K562 (cell line): ENCODE results near the gene ABCC9. TPM values are rescaled to one million over a fixed set of nuclear protein-coding genes. Genes with fewer than 3 reads are reported as not detected.
A peak's percentile ranks its signal among the peaks of the same experiment; 100 is the strongest.

Experiments used
- HMG20B ChIP-seq: fragments of 250-450 bp; sonication (Bioruptor Pico); IDR thresholded peaks from 2 replicates; pipeline ENCODE4 v1.5.0; 2021; ENCODE audit warnings: mild to moderate bottlenecking
- SPI1 ChIP-seq: IDR thresholded peaks from 2 replicates; pipeline ENCODE4 v1.6.1; 2011; ENCODE audit warnings: low read depth, low read length, control low read depth, borderline replicate concordance
- polyA plus RNA-seq, 8 experiments: library from polyadenylated mRNA; depleted of rRNA in 4 of 8; stranded (reverse) in 5 of 8; unstranded in 3 of 8; fragments of >200 nt; fragmentation: Nextera tagmentation in 2 of 8; fragmentation: Illumina TruSeq in 1 of 8; extraction: Ambion mirVana in 2 of 8; extraction: Trizol in 1 of 8; gene quantifications; 2 replicates each; pipeline versions ENCODE4 v1.2.1 to v1.2.3, GENCODE V29; 2011 to 2014; ENCODE audit warnings: inconsistent platforms in 1 of 8, missing spikeins in 1 of 8
- total RNA-seq, 7 experiments: library from RNA; depleted of rRNA in 6 of 7; stranded (reverse); fragments of >200 nt in 6 of 7; fragmentation: Illumina TruSeq in 2 of 7; extraction: Trizol in 2 of 7; gene quantifications; 2 replicates each; pipeline versions ENCODE4 v1.2.1 to v1.2.3, GENCODE V29; 2011 to 2021; ENCODE audit warnings: low replicate concordance in 1 of 7
- TF ChIP-seq, protein P1 (sequence below): fragments of 450-650 bp; IDR thresholded peaks from 2 replicates; pipeline ENCODE4 v1.6.1; 2016; ENCODE audit warnings: mild to moderate bottlenecking
- TF ChIP-seq, protein P2 (sequence below): fragments of 450-650 bp; formaldehyde crosslinking; IDR thresholded peaks from 2 replicates; pipeline ENCODE4 v1.4.0; 2022; ENCODE audit warnings: missing genetic modification characterization
- TF ChIP-seq, protein P3 (sequence below): fragments of 250-450 bp; sonication (Bioruptor Pico); IDR thresholded peaks from 2 replicates; pipeline ENCODE4 v1.5.0; 2021; ENCODE audit warnings: mild to moderate bottlenecking, borderline replicate concordance

Gene ABCC9
- total and polyA plus RNA-seq, 9 of the 15 experiments (the other 6 are each of a cell fraction or from before 2014, with no cell fraction given), result 0.05 to 0.40 (median 0.18) TPM

DNA sequence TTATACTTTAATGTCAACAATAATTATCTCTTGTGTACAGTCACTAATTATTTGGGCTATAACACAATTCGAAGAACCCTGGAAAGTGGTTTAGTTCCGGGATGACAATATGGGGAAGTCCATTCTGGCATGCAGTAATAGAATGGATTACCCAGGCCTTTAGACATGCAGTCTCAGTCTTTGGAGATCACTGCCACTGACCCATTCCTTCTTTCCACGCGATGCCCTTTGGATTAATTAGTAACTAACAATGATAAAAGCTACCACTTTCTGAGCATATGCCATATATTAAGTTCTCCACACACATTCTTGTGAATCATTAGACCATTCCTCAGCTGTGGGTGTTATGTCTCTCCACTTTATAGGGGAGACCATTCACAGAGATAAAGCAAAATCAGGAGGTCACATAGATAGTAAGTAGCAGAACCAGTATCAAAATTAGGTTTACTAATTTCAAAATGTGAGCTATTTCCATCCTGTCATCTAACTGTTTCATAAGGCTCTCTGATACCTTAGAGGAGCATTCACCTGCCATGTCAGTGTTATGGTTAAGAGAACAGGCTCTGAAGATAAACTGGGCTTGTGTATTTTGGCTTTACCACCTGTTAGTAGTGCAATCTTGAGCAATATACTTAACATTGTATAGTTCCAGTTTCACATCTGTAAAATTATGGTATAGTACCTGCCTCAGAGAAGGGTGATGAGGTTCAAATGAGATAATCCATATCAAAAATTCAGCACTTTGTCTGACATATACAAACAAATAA, 139.5 kb downstream of the ABCC9 start (continued):
- TF ChIP-seq, protein P1, sequence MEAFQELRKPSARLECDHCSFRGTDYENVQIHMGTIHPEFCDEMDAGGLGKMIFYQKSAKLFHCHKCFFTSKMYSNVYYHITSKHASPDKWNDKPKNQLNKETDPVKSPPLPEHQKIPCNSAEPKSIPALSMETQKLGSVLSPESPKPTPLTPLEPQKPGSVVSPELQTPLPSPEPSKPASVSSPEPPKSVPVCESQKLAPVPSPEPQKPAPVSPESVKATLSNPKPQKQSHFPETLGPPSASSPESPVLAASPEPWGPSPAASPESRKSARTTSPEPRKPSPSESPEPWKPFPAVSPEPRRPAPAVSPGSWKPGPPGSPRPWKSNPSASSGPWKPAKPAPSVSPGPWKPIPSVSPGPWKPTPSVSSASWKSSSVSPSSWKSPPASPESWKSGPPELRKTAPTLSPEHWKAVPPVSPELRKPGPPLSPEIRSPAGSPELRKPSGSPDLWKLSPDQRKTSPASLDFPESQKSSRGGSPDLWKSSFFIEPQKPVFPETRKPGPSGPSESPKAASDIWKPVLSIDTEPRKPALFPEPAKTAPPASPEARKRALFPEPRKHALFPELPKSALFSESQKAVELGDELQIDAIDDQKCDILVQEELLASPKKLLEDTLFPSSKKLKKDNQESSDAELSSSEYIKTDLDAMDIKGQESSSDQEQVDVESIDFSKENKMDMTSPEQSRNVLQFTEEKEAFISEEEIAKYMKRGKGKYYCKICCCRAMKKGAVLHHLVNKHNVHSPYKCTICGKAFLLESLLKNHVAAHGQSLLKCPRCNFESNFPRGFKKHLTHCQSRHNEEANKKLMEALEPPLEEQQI, result no peak
- TF ChIP-seq, protein P2, sequence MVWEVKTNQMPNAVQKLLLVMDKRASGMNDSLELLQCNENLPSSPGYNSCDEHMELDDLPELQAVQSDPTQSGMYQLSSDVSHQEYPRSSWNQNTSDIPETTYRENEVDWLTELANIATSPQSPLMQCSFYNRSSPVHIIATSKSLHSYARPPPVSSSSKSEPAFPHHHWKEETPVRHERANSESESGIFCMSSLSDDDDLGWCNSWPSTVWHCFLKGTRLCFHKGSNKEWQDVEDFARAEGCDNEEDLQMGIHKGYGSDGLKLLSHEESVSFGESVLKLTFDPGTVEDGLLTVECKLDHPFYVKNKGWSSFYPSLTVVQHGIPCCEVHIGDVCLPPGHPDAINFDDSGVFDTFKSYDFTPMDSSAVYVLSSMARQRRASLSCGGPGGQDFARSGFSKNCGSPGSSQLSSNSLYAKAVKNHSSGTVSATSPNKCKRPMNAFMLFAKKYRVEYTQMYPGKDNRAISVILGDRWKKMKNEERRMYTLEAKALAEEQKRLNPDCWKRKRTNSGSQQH (CRISPR knock-in tag), result no peak
- TF ChIP-seq HMG20B, result no peak
- peak; percentile 27; the same call in 1 of the 2 replicates for TF ChIP-seq SPI1
- TF ChIP-seq, protein P3, sequence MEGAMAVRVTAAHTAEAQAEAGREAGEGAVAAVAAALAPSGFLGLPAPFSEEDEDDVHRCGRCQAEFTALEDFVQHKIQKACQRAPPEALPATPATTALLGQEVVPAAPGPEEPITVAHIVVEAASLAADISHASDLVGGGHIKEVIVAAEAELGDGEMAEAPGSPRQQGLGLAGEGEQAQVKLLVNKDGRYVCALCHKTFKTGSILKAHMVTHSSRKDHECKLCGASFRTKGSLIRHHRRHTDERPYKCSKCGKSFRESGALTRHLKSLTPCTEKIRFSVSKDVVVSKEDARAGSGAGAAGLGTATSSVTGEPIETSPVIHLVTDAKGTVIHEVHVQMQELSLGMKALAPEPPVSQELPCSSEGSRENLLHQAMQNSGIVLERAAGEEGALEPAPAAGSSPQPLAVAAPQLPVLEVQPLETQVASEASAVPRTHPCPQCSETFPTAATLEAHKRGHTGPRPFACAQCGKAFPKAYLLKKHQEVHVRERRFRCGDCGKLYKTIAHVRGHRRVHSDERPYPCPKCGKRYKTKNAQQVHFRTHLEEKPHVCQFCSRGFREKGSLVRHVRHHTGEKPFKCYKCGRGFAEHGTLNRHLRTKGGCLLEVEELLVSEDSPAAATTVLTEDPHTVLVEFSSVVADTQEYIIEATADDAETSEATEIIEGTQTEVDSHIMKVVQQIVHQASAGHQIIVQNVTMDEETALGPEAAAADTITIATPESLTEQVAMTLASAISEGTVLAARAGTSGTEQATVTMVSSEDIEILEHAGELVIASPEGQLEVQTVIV, result no peak
- TF ChIP-seq, all 486 proteins: peak for 2
